ENCODE measurements around the gene MSLN.

The MSLN gene

DNA sequence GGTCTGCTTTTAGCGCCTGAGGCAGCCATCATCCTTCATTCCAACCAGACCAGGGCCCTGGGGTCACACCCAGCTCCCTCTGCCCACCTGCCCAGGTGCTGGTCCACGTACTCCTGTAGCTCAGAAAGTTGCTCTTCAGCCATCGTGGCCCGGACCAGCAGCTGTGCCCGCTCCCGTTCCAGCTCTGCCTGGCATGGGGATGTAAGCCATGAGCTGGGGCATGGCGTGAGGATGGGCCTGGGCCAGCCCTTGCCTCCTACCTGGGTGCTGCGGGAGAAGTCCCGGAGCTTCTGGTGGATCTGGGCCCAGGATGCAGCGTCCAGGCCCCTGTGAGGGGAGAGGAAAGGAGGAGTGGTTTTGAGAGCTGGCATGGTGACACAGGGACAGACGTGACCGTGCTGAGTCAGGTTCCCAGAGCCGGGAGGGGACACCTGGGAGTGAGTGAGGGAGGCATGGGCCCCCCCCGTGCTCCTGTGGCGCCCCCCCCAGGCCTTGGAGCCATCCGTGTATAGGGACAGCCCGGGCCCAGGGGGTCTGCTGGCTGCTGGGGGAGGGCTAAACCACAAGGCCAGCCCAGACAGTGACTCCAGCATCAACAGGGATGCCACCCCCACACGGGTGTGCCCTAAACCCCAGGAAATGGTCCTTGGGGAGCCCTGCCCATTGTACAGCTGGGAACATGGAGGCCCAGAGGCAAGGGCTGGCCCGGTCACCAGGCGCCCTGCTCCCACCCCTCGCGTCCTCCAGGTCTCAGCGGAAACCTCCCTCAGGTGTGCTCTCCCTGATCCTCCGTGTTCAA is 37.5 kb upstream of the MSLN start:
- H2BK5ac ChIP-seq (ENCODE audit: low read depth, low read length, poor library complexity) = no peak overlapping the region
- no peak overlapping the region for H3K14ac ChIP-seq (ENCODE audit: low read length)
- peaks cover 0 to 3% of the 10 kb centered on the region in 2 experiments for H3K36me3 ChIP-seq (ENCODE audit: control insufficient read depth in 1 of 2, insufficient read depth in 2 of 2, low read length in 2 of 2)
- H3K9ac ChIP-seq (ENCODE audit: low read length) = no peak overlapping the region
- peaks cover 19 to 25% of the 10 kb centered on the region in 2 experiments for H3K4me1 ChIP-seq (ENCODE audit: control insufficient read depth in 1 of 2, insufficient read depth in 2 of 2, low read length in 2 of 2)
- H3K18ac ChIP-seq (ENCODE audit: low read length) = no peak overlapping the region
- no peak overlapping the region for H3K4ac ChIP-seq (ENCODE audit: low read depth, low read length)
- H4K8ac ChIP-seq (ENCODE audit: low read depth, low read length) = no peak overlapping the region
- no peak overlapping the region for H3K4me2 ChIP-seq (ENCODE audit: low read length)
- no peak for DNase-seq
- no peak overlapping the region for H2AFZ ChIP-seq (ENCODE audit: insufficient read depth, low read length, poor library complexity)
- no peak overlapping the region for H2AK5ac ChIP-seq (ENCODE audit: low read length)
- no peak overlapping the region for H4K91ac ChIP-seq (ENCODE audit: low read depth, low read length)
- H3K79me1 ChIP-seq (ENCODE audit: low read length) = peaks cover 9% of the 10 kb centered on the region
- no peak overlapping the region for H3K27ac ChIP-seq (ENCODE audit: low read depth, low read length)
- no peak overlapping the region for H2BK120ac ChIP-seq (ENCODE audit: insufficient read depth, low read length, poor library complexity)
- peaks cover 7% of the 10 kb centered on the region for H3K27me3 ChIP-seq (ENCODE audit: insufficient read depth, low read length)
- no peak overlapping the region for H3K23ac ChIP-seq (ENCODE audit: low read length)
- peaks cover 4% of the 10 kb centered on the region for H3K9me3 ChIP-seq (ENCODE audit: insufficient read depth, low read depth, low read length)
- no peak overlapping the region for H2BK12ac ChIP-seq (ENCODE audit: low read length)
- no peak overlapping the region for H4K12ac ChIP-seq (ENCODE audit: low read depth, low read length)
- WGBS (ENCODE audit: extremely low coverage, insufficient coverage, insufficient read length) = no CpG with 5 or more reads among the region's 24 CpGs
- no peak overlapping the region for H3K4me3 ChIP-seq (ENCODE audit: low read depth, low read length)
- H3K79me2 ChIP-seq (ENCODE audit: control insufficient read depth, insufficient read depth, low read length, poor library complexity) = peaks cover 6% of the 10 kb centered on the region

DNA sequence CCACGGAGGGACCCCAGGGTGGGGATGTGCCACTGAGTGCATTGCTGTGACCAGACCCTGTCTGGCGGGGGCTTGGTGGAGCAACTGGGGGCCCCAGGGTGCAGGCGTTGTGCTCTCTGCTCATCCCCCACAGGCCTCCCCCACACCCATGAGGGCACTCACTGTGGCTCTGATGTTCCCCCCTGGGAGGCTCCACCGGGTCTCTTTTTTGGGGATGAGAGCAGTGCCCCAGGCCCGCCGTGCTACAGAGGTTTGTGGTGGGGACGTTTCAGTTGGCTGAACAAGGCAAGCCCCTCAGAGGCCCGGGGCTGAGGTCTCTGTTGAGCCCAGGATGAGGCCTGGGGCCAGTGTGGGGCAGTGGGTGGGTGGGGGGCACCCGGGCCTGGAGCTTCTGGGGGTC is 36.8 kb upstream of the MSLN start:
- WGBS (ENCODE audit: extremely low coverage, insufficient coverage, insufficient read length) = no CpG with 5 or more reads among the region's 9 CpGs
- Histone ChIP-seq H3K79me2 (ENCODE audit: control insufficient read depth, insufficient read depth, low read length, poor library complexity) (peaks cover 6% of the 10 kb centered on the region), H2AK5ac (ENCODE audit: low read length) (no peak overlapping the region), H3K14ac (ENCODE audit: low read length) (no peak overlapping the region), H2BK12ac (ENCODE audit: low read length) (no peak overlapping the region), H3K27ac (ENCODE audit: low read depth, low read length) (no peak overlapping the region), H3K4ac (ENCODE audit: low read depth, low read length) (no peak overlapping the region), H3K9me3 (ENCODE audit: insufficient read depth, low read depth, low read length) (peaks cover 4% of the 10 kb centered on the region), H2AFZ (ENCODE audit: insufficient read depth, low read length, poor library complexity) (no peak overlapping the region), H3K18ac (ENCODE audit: low read length) (no peak overlapping the region), H4K8ac (ENCODE audit: low read depth, low read length) (no peak overlapping the region), H3K27me3 (ENCODE audit: insufficient read depth, low read length) (peaks cover 7% of the 10 kb centered on the region), H3K79me1 (ENCODE audit: low read length) (peaks cover 12% of the 10 kb centered on the region), H3K23ac (ENCODE audit: low read length) (no peak overlapping the region), H3K4me3 (ENCODE audit: low read depth, low read length) (no peak overlapping the region), H3K36me3 (ENCODE audit: control insufficient read depth in 1 of 2, insufficient read depth in 2 of 2, low read length in 2 of 2) (peaks cover 0 to 3% of the 10 kb centered on the region in 2 experiments), H2BK120ac (ENCODE audit: insufficient read depth, low read length, poor library complexity) (no peak overlapping the region), H3K4me1 (ENCODE audit: control insufficient read depth in 1 of 2, insufficient read depth in 2 of 2, low read length in 2 of 2) (peaks cover 22 to 29% of the 10 kb centered on the region in 2 experiments), H3K9ac (ENCODE audit: low read length) (no peak overlapping the region), H4K12ac (ENCODE audit: low read depth, low read length) (no peak overlapping the region), H3K4me2 (ENCODE audit: low read length) (no peak overlapping the region), H4K91ac (ENCODE audit: low read depth, low read length) (no peak overlapping the region), H2BK5ac (ENCODE audit: low read depth, low read length, poor library complexity) (no peak overlapping the region)
- no peak for DNase-seq

GRCh38 chr16:724188-725040 is 36.1 kb upstream of the MSLN start:
- Histone ChIP-seq H2BK5ac (ENCODE audit: low read depth, low read length, poor library complexity) (no peak overlapping the region), H3K4me3 (ENCODE audit: low read depth, low read length) (no peak overlapping the region), H3K18ac (ENCODE audit: low read length) (no peak overlapping the region), H3K4ac (ENCODE audit: low read depth, low read length) (no peak overlapping the region), H4K91ac (ENCODE audit: low read depth, low read length) (no peak overlapping the region), H2BK12ac (ENCODE audit: low read length) (no peak overlapping the region), H4K8ac (ENCODE audit: low read depth, low read length) (no peak overlapping the region), H3K27ac (ENCODE audit: low read depth, low read length) (no peak overlapping the region), H4K12ac (ENCODE audit: low read depth, low read length) (no peak overlapping the region), H3K79me2 (ENCODE audit: control insufficient read depth, insufficient read depth, low read length, poor library complexity) (peaks cover 6% of the 10 kb centered on the region), H3K9ac (ENCODE audit: low read length) (no peak overlapping the region), H3K27me3 (ENCODE audit: insufficient read depth, low read length) (peaks cover 7% of the 10 kb centered on the region), H3K4me2 (ENCODE audit: low read length) (no peak overlapping the region), H3K4me1 (ENCODE audit: control insufficient read depth in 1 of 2, insufficient read depth in 2 of 2, low read length in 2 of 2) (peaks cover 22 to 29% of the 10 kb centered on the region in 2 experiments), H3K36me3 (ENCODE audit: control insufficient read depth in 1 of 2, insufficient read depth in 2 of 2, low read length in 2 of 2) (peaks cover 0 to 3% of the 10 kb centered on the region in 2 experiments), H2AFZ (ENCODE audit: insufficient read depth, low read length, poor library complexity) (no peak overlapping the region), H2AK5ac (ENCODE audit: low read length) (no peak overlapping the region), H3K14ac (ENCODE audit: low read length) (no peak overlapping the region), H3K79me1 (ENCODE audit: low read length) (peaks cover 12% of the 10 kb centered on the region), H3K23ac (ENCODE audit: low read length) (no peak overlapping the region), H2BK120ac (ENCODE audit: insufficient read depth, low read length, poor library complexity) (no peak overlapping the region), H3K9me3 (ENCODE audit: insufficient read depth, low read depth, low read length) (peaks cover 4% of the 10 kb centered on the region)
- WGBS (ENCODE audit: extremely low coverage, insufficient coverage, insufficient read length) = no CpG with 5 or more reads among the region's 29 CpGs
- DNase-seq = peak; percentile 89 to 90

GRCh38 chr16:725041-725376 is 35.5 kb upstream of the MSLN start:
- H3K79me1 ChIP-seq (ENCODE audit: low read length) = peaks cover 12% of the 10 kb centered on the region
- no CpG with 5 or more reads among the region's 7 CpGs for WGBS (ENCODE audit: extremely low coverage, insufficient coverage, insufficient read length)
- H3K9me3 ChIP-seq (ENCODE audit: insufficient read depth, low read depth, low read length) = peaks cover 4% of the 10 kb centered on the region
- no peak overlapping the region for H2AFZ ChIP-seq (ENCODE audit: insufficient read depth, low read length, poor library complexity)
- H2BK12ac ChIP-seq (ENCODE audit: low read length) = no peak overlapping the region
- H2BK120ac ChIP-seq (ENCODE audit: insufficient read depth, low read length, poor library complexity) = no peak overlapping the region
- no peak overlapping the region for H3K14ac ChIP-seq (ENCODE audit: low read length)
- H3K36me3 ChIP-seq (ENCODE audit: control insufficient read depth in 1 of 2, insufficient read depth in 2 of 2, low read length in 2 of 2) = peaks cover 0 to 5% of the 10 kb centered on the region in 2 experiments
- H3K4me3 ChIP-seq (ENCODE audit: low read depth, low read length) = no peak overlapping the region
- H3K4me2 ChIP-seq (ENCODE audit: low read length) = no peak overlapping the region
- H3K9ac ChIP-seq (ENCODE audit: low read length) = no peak overlapping the region
- H2BK5ac ChIP-seq (ENCODE audit: low read depth, low read length, poor library complexity) = no peak overlapping the region
- H4K91ac ChIP-seq (ENCODE audit: low read depth, low read length) = no peak overlapping the region
- H2AK5ac ChIP-seq (ENCODE audit: low read length) = no peak overlapping the region
- H3K27ac ChIP-seq (ENCODE audit: low read depth, low read length) = no peak overlapping the region
- peaks cover 7% of the 10 kb centered on the region for H3K27me3 ChIP-seq (ENCODE audit: insufficient read depth, low read length)
- H4K12ac ChIP-seq (ENCODE audit: low read depth, low read length) = no peak overlapping the region
- peaks cover 19 to 26% of the 10 kb centered on the region in 2 experiments for H3K4me1 ChIP-seq (ENCODE audit: control insufficient read depth in 1 of 2, insufficient read depth in 2 of 2, low read length in 2 of 2)
- H3K79me2 ChIP-seq (ENCODE audit: control insufficient read depth, insufficient read depth, low read length, poor library complexity) = peaks cover 6% of the 10 kb centered on the region
- H3K23ac ChIP-seq (ENCODE audit: low read length) = no peak overlapping the region
- no peak overlapping the region for H3K4ac ChIP-seq (ENCODE audit: low read depth, low read length)
- no peak for DNase-seq
- no peak overlapping the region for H4K8ac ChIP-seq (ENCODE audit: low read depth, low read length)
- no peak overlapping the region for H3K18ac ChIP-seq (ENCODE audit: low read length)

Data from trophoblast cell (in vitro differentiated cells and primary cell).